ENCODE results near the gene XRCC4.

The XRCC4 gene

GRCh38 chr5:83184534-83184933, 107.2 kb downstream of the XRCC4 start:
- H3K4me3 ChIP-seq (ENCODE audit: low read depth, low read length), result no peak overlapping the region
- POLR2A ChIA-PET, result no interaction called here
- CTCF ChIA-PET, result no interaction called here
- no peak for DNase-seq (ENCODE audit: low read depth, low spot score)
- no peak for TF ChIP-seq CTCF (IDR thresholded peaks at IDR 0.05; ENCODE audit: insufficient read depth, low read length, missing control alignments)

- CTCF ChIA-PET, result no interaction called here
- POLR2A ChIA-PET, result no interaction called here
- DNase-seq (ENCODE audit: low read depth, low spot score), result no peak
- no peak overlapping the region for H3K4me3 ChIP-seq (ENCODE audit: low read depth, low read length)
- no peak for TF ChIP-seq CTCF (IDR thresholded peaks at IDR 0.05; ENCODE audit: insufficient read depth, low read length, missing control alignments)
Measured at GRCh38 chr5:83192947-83193346, 115.6 kb downstream of the XRCC4 start.

GRCh38 chr5:83197326-83197967, 120.1 kb downstream of the XRCC4 start:
- H3K4me3 ChIP-seq (ENCODE audit: low read depth, low read length), result no peak overlapping the region
- ChIA-PET POLR2A (no interaction called here), CTCF (no interaction called here)
- no peak for TF ChIP-seq CTCF (IDR thresholded peaks at IDR 0.05; ENCODE audit: insufficient read depth, low read length, missing control alignments)
- DNase-seq (ENCODE audit: low read depth, low spot score), result no peak

- TF ChIP-seq CTCF (IDR thresholded peaks at IDR 0.05; ENCODE audit: insufficient read depth, low read length, missing control alignments), result no peak
- CTCF ChIA-PET, result no interaction called here
- DNase-seq (ENCODE audit: low read depth, low spot score), result no peak
- no peak overlapping the region for H3K4me3 ChIP-seq (ENCODE audit: low read depth, low read length)
- POLR2A ChIA-PET, result no interaction called here
Measured at GRCh38 chr5:83199126-83199525, 121.8 kb downstream of the XRCC4 start.

- no peak overlapping the region for H3K4me3 ChIP-seq (ENCODE audit: low read depth, low read length)
- TF ChIP-seq CTCF (IDR thresholded peaks at IDR 0.05; ENCODE audit: insufficient read depth, low read length, missing control alignments), result no peak
- ChIA-PET POLR2A (no interaction called here), CTCF (no interaction called here)
- DNase-seq (ENCODE audit: low read depth, low spot score), result no peak
Measured at GRCh38 chr5:83204651-83205050, 127.3 kb downstream of the XRCC4 start.

GRCh38 chr5:83209963-83210362, 132.6 kb downstream of the XRCC4 start:
- no peak for TF ChIP-seq CTCF (IDR thresholded peaks at IDR 0.05; ENCODE audit: insufficient read depth, low read length, missing control alignments)
- POLR2A ChIA-PET, result no interaction called here
- no peak overlapping the region for H3K4me3 ChIP-seq (ENCODE audit: low read depth, low read length)
- CTCF ChIA-PET, result no interaction called here
- DNase-seq (ENCODE audit: low read depth, low spot score), result no peak
